ENCODE data around the gene CP. TPM values are rescaled to one million over a fixed set of nuclear protein-coding genes. Genes with fewer than 3 reads are reported as not detected.
A peak's percentile ranks its signal among the peaks of the same experiment; 100 is the strongest.
"Not testable (repeated sequence)": the region's sequence is repeated elsewhere in the genome, so short reads cannot be mapped to it uniquely, and the experiment has no call there.

CP gene
- total and polyA plus RNA-seq, 9 donors = 1.0 to 5.8 (median 1.7) TPM

- no peak overlapping the region for H3K4me3 ChIP-seq (ENCODE audit: low read length)
These were observed 10.2 kb upstream of the CP start for GRCh38 chr3:149231871-149232270.

GRCh38 chr3:149227591-149228268 lies 6.1 kb upstream of the CP start:
- 100% methylated on average over 1 of the region's 5 CpGs for WGBS (ENCODE audit: insufficient coverage)
- H3K4me1 ChIP-seq (ENCODE audit: control insufficient read depth, insufficient read depth, low read length) = peaks cover 4% of the 10 kb centered on the region

More at GRCh38 chr3:149231871-149232270, 10.2 kb upstream of the CP start:
- Histone ChIP-seq H3K27ac (ENCODE audit: low read length) (no peak overlapping the region), H3K9me3 (replicated peaks; ENCODE audit: control insufficient read depth, low read depth, low read length) (no peaks in the 10 kb centered on the region), H3K27me3 (ENCODE audit: control insufficient read depth, insufficient read depth, low read length) (no peaks in the 10 kb centered on the region), H3K36me3 (ENCODE audit: control insufficient read depth, insufficient read depth, low read length) (no peaks in the 10 kb centered on the region), H3K4me1 (ENCODE audit: control insufficient read depth, insufficient read depth, low read length) (peaks cover 3% of the 10 kb centered on the region)
- no peak for DNase-seq
- WGBS (ENCODE audit: insufficient coverage) = no CpG with 5 or more reads among the region's 2 CpGs

DNA sequence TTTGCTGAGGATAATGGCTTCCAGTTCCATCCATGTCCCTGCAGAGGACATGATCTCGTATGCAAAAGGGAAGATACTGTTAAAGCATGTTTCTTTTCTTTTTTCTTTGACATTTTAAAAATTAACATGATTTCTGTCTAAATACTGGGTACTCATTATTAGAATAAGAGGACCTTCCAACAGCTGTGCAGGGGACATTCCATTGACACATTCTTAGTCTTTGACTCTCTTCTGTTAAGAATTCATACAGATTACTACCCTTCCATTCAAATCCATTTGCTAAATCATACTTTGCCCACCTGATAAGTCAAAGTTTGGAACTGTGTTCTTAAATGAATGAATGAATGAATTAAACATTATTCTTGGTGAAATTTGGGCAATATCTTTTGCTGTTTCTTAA lies 5.1 kb upstream of the CP start:
- Histone ChIP-seq H3K9me3 (replicated peaks; ENCODE audit: control insufficient read depth, low read depth, low read length) (no peaks in the 10 kb centered on the region), H3K27me3 (ENCODE audit: control insufficient read depth, insufficient read depth, low read length) (no peaks in the 10 kb centered on the region), H3K36me3 (ENCODE audit: control insufficient read depth, insufficient read depth, low read length) (no peaks in the 10 kb centered on the region), H3K4me1 (ENCODE audit: control insufficient read depth, insufficient read depth, low read length) (peaks cover 4% of the 10 kb centered on the region), H3K27ac (ENCODE audit: low read length) (no peak overlapping the region), H3K4me3 (ENCODE audit: low read length) (no peak overlapping the region)
- no CpG with 5 or more reads among the region's 1 CpG for WGBS (ENCODE audit: insufficient coverage)
- DNase-seq = no peak

More at GRCh38 chr3:149227591-149228268, 6.1 kb upstream of the CP start:
- H3K4me3 ChIP-seq (ENCODE audit: low read length) = no peak overlapping the region
- DNase-seq = no peak
- H3K27ac ChIP-seq (ENCODE audit: low read length) = no peak overlapping the region
- H3K9me3 ChIP-seq (replicated peaks; ENCODE audit: control insufficient read depth, low read depth, low read length) = no peaks in the 10 kb centered on the region
- no peaks in the 10 kb centered on the region for H3K27me3 ChIP-seq (ENCODE audit: control insufficient read depth, insufficient read depth, low read length)
- no peaks in the 10 kb centered on the region for H3K36me3 ChIP-seq (ENCODE audit: control insufficient read depth, insufficient read depth, low read length)

- peak; percentile 29 for DNase-seq
- no peaks in the 10 kb centered on the region for H3K36me3 ChIP-seq (ENCODE audit: control insufficient read depth, insufficient read depth, low read length)
- H3K27ac ChIP-seq (ENCODE audit: low read length) = peak overlapping the region; percentile 6
- H3K9me3 ChIP-seq (replicated peaks; ENCODE audit: control insufficient read depth, low read depth, low read length) = no peaks in the 10 kb centered on the region
- no peaks in the 10 kb centered on the region for H3K27me3 ChIP-seq (ENCODE audit: control insufficient read depth, insufficient read depth, low read length)
- H3K4me1 ChIP-seq (ENCODE audit: control insufficient read depth, insufficient read depth, low read length) = peaks cover 4% of the 10 kb centered on the region
- H3K4me3 ChIP-seq (ENCODE audit: low read length) = peak overlapping the region; percentile 28
- WGBS (ENCODE audit: insufficient coverage) = 0% methylated on average over 2 of the region's 9 CpGs
These were observed 3.3 kb upstream of the CP start for GRCh38 chr3:149224736-149225594.

DNA sequence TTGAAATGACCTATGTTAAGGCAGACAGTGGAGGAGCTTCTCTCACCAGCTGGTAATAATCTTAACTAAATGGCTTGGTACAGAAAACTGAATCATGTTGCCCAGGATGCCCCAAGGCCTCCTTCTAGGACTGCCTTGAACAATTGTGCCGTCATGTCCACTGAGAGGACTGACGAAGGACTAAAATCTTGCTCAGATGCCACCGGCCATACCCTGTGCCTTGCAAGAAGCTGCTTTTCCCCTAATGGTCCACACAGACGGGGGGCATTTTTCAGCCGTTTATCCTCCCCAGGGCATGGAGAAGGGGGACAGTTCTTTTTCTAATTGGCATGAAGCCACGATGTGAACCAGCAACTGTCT lies 1.8 kb upstream of the CP start:
- 86% methylated on average over 6 of the region's 6 CpGs for WGBS (ENCODE audit: insufficient coverage)
- H3K4me1 ChIP-seq (ENCODE audit: control insufficient read depth, insufficient read depth, low read length) = peaks cover 4% of the 10 kb centered on the region

GRCh38 chr3:149219380-149220121 lies 2.1 kb downstream of the CP start:
- not testable (repeated sequence) for H3K4me1 ChIP-seq (ENCODE audit: control insufficient read depth, insufficient read depth, low read length); H3K4me3 ChIP-seq (ENCODE audit: low read length); DNase-seq; H3K9me3 ChIP-seq (replicated peaks; ENCODE audit: control insufficient read depth, low read depth, low read length); H3K36me3 ChIP-seq (ENCODE audit: control insufficient read depth, insufficient read depth, low read length); H3K27me3 ChIP-seq (ENCODE audit: control insufficient read depth, insufficient read depth, low read length); H3K27ac ChIP-seq (ENCODE audit: low read length)
- WGBS (ENCODE audit: insufficient coverage) = no CpG with 5 or more reads among the region's 1 CpG

More for the DNA sequence above, 1.8 kb upstream of the CP start:
- Histone ChIP-seq H3K4me3 (ENCODE audit: low read length) (no peak overlapping the region), H3K36me3 (ENCODE audit: control insufficient read depth, insufficient read depth, low read length) (no peaks in the 10 kb centered on the region), H3K9me3 (replicated peaks; ENCODE audit: control insufficient read depth, low read depth, low read length) (no peaks in the 10 kb centered on the region), H3K27me3 (ENCODE audit: control insufficient read depth, insufficient read depth, low read length) (no peaks in the 10 kb centered on the region), H3K27ac (ENCODE audit: low read length) (no peak overlapping the region)
- DNase-seq = no peak

DNA sequence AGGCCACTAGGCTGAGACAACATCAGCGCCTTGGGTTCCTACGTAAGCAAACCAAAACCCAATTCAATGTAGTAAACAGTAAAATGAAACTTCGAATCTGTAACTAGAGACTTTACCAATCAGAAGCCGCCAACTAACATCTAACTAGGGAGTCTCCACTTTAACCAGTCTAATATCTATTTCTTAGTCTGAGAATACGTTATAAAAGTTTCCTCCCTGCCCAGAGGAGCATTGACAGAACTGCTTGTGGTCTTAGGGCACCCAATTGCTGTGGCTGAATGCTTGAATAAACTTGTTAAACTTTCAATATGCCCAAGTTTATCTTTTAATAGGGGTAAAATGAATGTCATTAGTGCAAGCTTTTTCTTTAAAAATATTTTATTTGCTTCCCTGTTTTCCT lies 4.3 kb downstream of the CP start:
- no peak overlapping the region for H3K27ac ChIP-seq (ENCODE audit: low read length)
- no peak overlapping the region for H3K4me3 ChIP-seq (ENCODE audit: low read length)
- 83% methylated on average over 2 of the region's 5 CpGs for WGBS (ENCODE audit: insufficient coverage)
- H3K27me3 ChIP-seq (ENCODE audit: control insufficient read depth, insufficient read depth, low read length) = no peaks in the 10 kb centered on the region
- H3K9me3 ChIP-seq (replicated peaks; ENCODE audit: control insufficient read depth, low read depth, low read length) = no peaks in the 10 kb centered on the region
- H3K4me1 ChIP-seq (ENCODE audit: control insufficient read depth, insufficient read depth, low read length) = no peaks in the 10 kb centered on the region
- DNase-seq = no peak
- no peaks in the 10 kb centered on the region for H3K36me3 ChIP-seq (ENCODE audit: control insufficient read depth, insufficient read depth, low read length)

DNA sequence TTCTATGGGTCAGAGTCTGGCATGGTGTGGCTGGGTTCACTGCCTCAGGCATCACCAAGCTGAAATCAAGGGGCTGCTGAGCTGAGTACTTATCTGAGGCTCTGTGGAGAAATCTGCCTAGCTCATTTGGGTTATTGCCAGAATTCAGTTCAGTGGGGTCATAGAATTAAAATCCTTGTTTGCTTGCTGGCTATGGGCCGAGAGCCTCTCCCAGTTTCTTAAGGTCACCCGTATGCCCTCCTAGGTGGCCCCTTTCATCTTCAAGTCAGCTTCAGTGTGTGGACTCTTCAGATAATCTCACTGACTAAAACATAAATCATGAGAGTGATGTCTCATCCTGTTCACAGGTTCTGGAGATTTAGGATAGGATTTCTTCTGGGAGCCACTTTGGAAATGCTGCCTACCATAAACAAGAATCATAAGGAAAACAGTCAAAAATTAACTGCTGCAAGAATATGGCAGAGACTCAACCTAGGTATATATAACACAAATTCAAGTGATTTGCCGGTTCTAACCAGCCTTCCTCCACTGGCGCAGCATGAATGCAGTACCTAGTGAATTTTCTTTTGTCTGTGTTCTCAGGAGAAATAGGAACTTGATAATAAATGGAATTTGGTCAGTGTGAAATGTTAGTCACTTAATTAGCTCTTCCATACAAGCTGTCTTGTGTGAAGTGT lies 5.3 kb downstream of the CP start:
- Histone ChIP-seq H3K4me3 (ENCODE audit: low read length) (no peak overlapping the region), H3K27me3 (ENCODE audit: control insufficient read depth, insufficient read depth, low read length) (no peaks in the 10 kb centered on the region), H3K9me3 (replicated peaks; ENCODE audit: control insufficient read depth, low read depth, low read length) (no peaks in the 10 kb centered on the region), H3K4me1 (ENCODE audit: control insufficient read depth, insufficient read depth, low read length) (no peaks in the 10 kb centered on the region), H3K27ac (ENCODE audit: low read length) (no peak overlapping the region), H3K36me3 (ENCODE audit: control insufficient read depth, insufficient read depth, low read length) (no peaks in the 10 kb centered on the region)
- DNase-seq = no peak
- WGBS (ENCODE audit: insufficient coverage) = 40% methylated on average over 1 of the region's 4 CpGs

GRCh38 chr3:149215515-149215914 lies 6.1 kb downstream of the CP start:
- DNase-seq = no peak
- H3K4me1 ChIP-seq (ENCODE audit: control insufficient read depth, insufficient read depth, low read length) = no peaks in the 10 kb centered on the region
- H3K4me3 ChIP-seq (ENCODE audit: low read length) = no peak overlapping the region
- H3K27ac ChIP-seq (ENCODE audit: low read length) = no peak overlapping the region
- no peaks in the 10 kb centered on the region for H3K9me3 ChIP-seq (replicated peaks; ENCODE audit: control insufficient read depth, low read depth, low read length)
- no peaks in the 10 kb centered on the region for H3K36me3 ChIP-seq (ENCODE audit: control insufficient read depth, insufficient read depth, low read length)
- 20% methylated on average over 1 of the region's 2 CpGs for WGBS (ENCODE audit: insufficient coverage)
- H3K27me3 ChIP-seq (ENCODE audit: control insufficient read depth, insufficient read depth, low read length) = no peaks in the 10 kb centered on the region

All from muscle of leg (tissue), 11 donors.